DMS79 treated with DMSO at 0.1 percent for 48 hours (cell line): ENCODE results near the gene APLN.

Source experiments
- DNase-seq: peaks from one replicate; lab custom pipeline; 2025; lab: John Stamatoyannopoulos, UW

Gene APLN

GRCh38 chrX:129640737-129641136 is 14.0 kb downstream of the APLN start:
- DNase-seq = no peak

DNA sequence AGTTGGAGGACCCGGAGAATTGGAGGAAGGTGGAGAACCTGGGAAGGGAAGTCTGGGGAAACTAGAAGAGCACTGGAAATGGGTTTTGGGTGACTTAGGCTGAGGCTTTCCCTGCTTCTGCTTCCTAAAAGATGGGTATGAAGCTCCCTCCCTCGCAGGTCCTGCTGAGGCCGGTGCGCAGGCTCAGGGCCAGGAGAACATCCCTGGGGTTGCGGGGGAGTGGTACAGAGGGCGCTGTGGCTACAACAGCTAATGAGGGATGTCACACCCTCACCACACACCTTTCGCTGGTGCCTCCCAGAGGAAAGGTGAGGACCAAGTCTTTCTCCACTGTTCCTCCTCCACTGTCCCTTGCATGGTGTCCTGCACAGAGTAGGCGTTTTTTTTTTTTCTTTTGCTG is 15.8 kb downstream of the APLN start:
- DNase-seq = no peak

DNA sequence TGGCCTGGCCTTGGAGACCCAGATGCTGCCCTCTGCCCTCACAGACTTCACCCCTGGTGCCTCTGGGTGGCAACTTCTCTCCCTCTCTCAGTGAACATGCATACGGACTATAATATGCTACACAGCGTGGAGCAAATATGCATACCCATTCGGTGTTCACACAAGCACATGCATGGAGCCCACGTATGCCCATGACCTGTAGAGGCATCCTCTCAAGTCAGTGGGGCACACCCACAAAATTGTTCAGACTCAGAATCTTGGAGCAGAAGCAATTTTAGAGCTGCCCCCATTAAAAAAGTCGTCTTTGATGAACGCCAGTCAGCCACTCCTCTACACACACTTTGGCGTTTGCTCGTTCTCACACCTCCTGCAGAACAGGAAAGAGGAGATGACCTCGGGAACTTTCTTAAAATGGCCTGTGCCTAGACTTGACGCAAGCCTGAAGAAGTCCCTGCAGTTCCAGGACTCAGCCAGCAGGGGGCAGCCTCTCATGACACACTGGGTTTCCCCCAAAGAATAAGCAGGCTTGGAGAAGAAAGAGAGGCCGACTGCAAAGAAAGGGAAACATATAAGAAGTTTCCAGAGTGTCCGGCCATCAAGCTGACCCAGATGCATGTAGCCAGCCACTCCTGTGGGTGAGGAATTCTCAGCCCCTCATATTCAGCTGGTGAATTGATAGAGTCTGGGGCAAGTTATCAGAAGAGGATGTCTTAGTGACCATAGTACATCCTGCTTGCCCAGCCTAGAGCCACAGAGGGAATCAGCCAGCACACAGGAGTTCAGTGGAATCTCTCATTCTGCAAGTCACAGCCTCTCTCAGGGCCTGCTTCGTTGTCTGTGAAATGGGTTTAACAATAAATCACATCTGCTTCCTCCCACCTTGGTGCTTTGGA is 17.3 kb downstream of the APLN start:
- peak; percentile 32 for DNase-seq

GRCh38 chrX:129636175-129636681 is 18.5 kb downstream of the APLN start:
- no peak for DNase-seq

GRCh38 chrX:129634541-129634940 is 20.2 kb downstream of the APLN start:
- no peak for DNase-seq

DNA sequence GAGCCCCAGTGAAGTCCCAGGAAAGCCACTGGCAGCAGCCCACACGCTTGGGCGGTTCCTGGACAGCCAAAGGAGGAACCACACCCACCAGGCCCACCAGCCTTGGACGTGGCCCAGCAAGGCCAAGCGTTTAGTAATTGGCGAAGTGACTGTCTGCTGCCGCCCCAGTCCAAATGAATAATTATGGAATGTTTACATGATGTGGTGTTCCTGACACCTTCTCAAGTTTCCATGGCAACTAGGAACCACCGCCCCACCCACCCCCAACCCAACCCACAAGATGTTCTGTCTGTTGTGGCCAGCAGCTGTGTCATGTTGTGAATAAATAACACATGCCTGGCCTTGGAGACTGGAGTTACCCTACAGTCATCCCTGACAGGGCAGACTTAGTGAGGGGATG is 22.3 kb downstream of the APLN start:
- no peak for DNase-seq

GRCh38 chrX:129631849-129632248 is 22.9 kb downstream of the APLN start:
- no peak for DNase-seq

GRCh38 chrX:129629837-129630236 is 24.9 kb downstream of the APLN start:
- DNase-seq = no peak

- no peak for DNase-seq
These were observed 28.7 kb downstream of the APLN start for GRCh38 chrX:129626026-129626425.

GRCh38 chrX:129622757-129623301 is 31.9 kb downstream of the APLN start:
- DNase-seq = no peak

- no peak for DNase-seq
These were observed 35.8 kb downstream of the APLN start for GRCh38 chrX:129618997-129619396.

DNA sequence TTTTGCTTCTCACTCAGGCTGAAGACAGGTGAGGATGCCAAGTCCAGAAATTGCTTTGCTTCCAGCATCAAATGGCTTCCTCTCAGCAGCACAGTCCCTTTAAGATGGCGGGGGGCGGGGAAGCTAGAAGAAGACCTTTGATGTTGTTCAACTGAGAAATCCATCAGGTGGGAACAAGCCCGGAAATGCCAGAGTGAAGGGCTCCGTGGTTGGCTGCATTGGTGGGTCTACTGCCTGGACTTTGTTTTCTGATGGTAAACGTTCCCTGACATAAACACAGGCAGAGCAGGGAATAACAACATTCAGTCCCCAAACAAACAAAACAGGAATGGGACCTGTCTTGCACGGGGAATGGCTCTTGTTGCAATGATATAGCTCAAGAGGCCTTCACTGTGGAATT is 37.3 kb downstream of the APLN start:
- DNase-seq = no peak

- no peak for DNase-seq
These were observed 40.1 kb downstream of the APLN start for GRCh38 chrX:129614481-129615255.

GRCh38 chrX:129613596-129613995 is 41.2 kb downstream of the APLN start:
- DNase-seq = no peak

DNA sequence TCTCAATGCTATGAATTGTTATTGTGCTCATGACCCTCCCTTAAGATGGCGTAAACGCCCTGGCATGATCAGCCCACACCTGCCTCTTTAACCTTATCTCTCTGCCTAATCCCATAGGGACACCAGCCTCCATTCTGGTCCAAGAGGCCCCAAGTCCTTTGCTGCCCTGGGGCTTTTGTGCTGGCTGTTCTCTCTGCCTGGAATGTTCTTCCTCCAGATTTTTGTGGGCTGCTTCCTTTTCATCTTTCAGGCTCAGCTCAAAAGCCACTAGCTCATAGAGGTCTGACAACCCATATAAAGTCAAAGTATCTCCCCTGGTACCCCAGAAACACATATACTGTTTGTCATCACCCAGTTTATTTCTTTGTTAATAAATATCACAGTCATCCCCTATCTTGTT is 42.4 kb downstream of the APLN start:
- DNase-seq = no peak

GRCh38 chrX:129609395-129609794 is 45.4 kb downstream of the APLN start:
- no peak for DNase-seq

- no peak for DNase-seq
These were observed 46.3 kb downstream of the APLN start for GRCh38 chrX:129608496-129608895.

GRCh38 chrX:129606918-129607317 is 47.8 kb downstream of the APLN start:
- peak; percentile 24 for DNase-seq

DNA sequence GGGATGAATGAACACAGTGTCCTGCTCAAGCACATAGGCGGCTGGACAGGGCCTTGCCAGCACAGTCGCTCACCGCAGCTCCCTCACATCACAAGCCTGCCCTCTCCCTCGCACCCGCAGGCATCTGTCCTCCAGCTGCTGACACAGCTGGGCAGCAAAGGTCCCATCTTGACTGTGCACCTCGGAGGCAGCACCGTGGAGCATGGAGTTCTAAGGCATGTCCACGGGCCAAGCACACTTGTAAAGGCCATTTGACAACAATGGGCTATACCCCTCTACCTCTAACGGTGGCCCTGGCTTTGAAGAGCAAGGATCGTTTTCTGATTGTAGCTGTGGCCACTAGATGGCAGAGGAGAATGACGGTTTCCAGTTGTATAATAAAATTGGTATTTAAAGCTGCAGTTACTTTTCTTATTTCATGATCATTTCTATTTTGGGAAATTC is 53.8 kb downstream of the APLN start:
- peak; percentile 19 for DNase-seq

GRCh38 chrX:129599996-129600395 is 54.8 kb downstream of the APLN start:
- DNase-seq = no peak

DNA sequence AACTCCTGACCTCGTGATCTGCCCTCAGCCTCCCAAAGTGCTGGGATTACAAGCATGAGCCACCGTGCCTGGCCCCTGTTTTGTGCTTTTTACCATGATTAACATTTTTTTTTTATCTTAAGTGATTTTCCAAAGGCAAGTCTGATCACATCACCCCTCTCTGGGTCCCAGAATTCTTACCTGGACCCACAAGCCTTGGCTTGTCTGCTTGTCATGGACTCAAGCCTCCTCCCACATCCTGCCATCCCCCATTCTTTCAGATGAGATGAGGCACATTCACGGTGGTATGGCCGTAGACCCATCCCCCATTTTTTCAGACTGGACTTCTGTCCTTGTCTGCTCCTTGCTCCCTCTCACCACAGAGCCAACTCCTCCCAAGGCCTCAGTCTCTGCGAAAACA is 55.3 kb downstream of the APLN start:
- DNase-seq = no peak

DNA sequence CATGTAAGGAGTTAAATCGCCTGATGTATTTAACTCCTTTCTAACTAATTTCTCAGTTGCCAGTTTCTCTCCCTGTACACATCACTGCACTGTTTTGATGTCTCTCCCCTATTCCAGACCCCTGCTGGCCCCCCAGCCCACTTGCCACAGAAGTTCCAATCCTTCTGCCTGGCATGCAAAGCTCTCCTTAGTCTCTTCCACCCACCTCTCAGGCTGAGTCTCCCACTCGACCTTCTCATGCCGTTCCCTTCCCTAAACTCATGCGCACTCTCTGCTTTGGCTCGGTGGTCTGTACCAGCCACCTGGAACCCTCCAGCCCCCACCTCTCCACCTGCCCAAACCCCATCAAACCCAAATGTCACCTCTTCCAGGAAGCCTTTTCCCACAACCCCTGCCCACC is 56.9 kb downstream of the APLN start:
- DNase-seq = no peak

DNA sequence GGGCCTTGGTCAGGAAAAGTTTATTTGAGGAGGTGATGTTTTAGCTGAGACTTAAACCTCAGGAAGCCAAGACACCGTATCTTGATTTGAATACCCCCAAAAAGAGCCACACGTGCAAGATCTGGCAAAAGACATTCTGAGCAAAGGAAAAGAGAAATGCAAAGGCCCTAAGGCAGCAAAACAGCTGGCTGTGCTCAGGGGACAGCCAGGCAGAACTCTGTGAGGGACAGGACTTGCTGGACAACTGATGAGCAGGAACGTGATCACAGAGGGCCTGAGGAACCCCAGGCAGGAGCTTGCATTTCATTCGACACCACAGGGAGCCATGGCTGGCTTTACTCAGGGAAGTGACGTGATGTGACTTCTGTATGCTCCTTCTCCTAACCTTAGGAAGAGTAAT is 58.7 kb downstream of the APLN start:
- DNase-seq = no peak
